GM12872 (cell line): Measurements from ENCODE around the gene SLC6A16.

Experiments
- CTCF ChIP-seq: IDR thresholded peaks from 3 replicates; pipeline ENCODE4 v1.5.1; 2011; ENCODE audit warnings: low read depth, mild to moderate bottlenecking, low read length, moderate library complexity; ENCODE audit not compliant: insufficient read depth

SLC6A16 gene

GRCh38 chr19:49349567-49349966, 24.6 kb upstream of the SLC6A16 start:
- no peak for TF ChIP-seq CTCF

GRCh38 chr19:49348305-49349189, 23.6 kb upstream of the SLC6A16 start:
- TF ChIP-seq CTCF: no peak

DNA sequence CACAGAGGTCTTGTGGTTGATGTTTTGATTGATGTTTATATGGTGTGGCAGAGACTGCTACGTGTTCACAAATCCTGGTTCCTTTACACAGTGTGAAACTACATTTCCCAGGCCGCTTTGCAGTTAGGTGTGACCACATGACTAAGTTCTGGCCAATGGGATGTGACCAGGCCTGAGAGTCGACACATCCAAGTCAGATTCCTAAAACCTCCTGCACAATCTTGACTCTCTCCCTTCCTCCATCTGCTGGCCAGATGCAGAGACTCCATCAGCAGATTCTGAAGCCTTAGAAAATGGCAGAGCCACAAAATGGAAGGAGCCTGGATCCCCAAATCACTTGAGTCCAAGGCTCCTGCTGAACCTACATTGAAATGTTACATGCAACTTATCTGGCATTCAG, 22.8 kb upstream of the SLC6A16 start:
- TF ChIP-seq CTCF: no peak

DNA sequence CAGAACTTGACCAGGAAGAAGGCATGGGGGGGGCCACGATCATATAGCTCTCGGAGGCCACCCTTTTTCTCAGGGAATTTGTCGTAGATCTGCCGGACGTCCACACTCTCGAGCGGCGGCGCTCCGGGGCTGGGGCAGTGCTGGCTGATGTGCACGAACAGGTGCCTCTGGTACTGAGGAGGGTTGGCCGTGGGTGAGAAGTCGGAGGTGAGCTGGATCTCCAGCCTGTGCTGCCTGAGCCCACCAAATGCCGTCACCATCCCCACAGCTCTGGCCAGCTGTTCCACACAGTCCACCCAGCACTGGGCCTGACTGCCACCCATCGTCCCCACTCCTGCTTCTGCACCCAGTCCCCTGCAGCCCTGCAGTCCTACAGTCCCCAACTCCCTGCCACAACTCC, 22.2 kb upstream of the SLC6A16 start:
- no peak for TF ChIP-seq CTCF

DNA sequence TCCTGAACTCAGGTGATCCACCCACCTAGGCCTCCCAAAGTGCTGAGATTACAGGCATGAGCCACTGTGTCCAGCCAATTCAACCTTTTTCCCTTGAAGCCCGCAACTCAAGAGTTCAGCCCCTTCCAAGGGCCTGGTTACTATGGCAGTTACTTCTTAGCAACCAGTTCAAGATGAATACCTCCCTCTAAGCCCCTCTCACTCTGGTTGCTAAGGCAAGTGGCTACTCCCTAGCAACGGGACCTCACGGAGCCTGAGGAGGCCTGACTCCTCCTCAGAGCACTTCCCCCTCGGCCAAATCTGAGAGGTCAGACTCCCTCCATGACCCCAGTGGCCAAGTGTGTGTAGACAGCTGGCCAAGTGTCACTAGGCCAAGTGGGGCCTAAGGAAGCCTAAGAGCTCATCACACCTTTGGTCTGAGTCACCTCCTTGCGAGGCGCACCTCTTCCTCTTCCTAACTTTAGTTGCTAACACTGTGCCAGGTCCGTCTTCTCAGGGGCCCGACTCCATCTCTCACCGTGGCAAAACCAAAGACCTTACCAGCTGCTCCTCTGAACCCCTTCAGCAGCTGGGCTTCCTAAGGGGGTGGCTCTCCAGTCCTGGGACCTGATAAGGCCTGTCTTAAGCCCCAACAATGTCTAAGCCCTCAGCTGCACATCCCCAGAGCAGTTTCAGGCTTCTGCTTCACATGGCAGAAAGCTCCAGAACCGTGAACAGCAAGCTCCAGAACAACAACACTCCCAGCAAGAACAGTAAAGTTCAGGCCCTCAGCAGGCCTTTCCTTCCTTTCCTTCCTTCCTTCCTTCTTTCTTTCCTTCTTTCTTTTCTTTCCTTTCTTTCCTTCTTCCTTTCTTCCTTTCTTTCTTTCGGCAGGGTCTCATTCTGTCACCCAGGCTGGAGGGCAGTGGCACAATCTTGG, 19.8 kb upstream of the SLC6A16 start:
- no peak for TF ChIP-seq CTCF

DNA sequence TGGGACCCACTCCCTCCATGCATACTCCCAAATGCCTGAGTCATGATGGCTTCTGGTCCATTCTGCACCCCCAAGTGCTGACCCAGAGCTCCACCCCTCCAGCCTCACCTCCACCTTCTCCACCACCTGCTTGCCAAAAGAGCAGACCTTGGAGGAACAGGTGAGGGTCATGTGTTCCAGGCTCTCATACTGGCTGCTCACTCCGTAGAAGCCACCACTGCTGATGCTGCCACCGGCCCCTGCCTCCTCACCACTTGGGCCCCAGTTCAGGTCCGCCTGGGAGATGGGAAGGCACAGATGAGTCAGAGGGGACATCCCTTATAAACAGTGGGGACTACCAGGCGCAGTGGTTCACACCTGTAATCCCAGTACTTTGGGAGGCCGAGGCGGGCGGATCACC, 18.1 kb upstream of the SLC6A16 start:
- no peak for TF ChIP-seq CTCF

DNA sequence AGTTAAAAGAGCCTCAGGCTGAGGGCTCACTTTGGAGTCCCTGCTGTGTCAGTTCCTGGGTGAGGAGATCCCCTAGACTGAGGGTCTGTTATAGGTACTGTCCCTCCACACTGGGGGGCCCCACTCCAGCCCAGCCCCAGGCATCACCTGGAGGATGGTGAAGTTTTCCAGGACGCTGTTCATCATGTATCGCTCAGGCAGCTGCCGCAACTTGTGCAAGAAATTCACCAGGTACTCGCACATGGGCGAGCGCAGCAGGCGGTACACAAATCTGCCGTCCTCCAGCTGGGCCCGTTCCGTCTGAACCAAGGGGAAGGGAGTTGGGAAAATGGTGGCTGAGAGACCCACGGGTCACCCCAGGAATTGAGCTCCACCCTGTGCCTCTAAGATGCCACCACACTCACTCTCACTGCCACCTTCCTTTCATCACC, 17.3 kb upstream of the SLC6A16 start:
- TF ChIP-seq CTCF: no peak
